HL-60/S4 treated with retinoic acid at 250 ng/mL for 4 days and 3 days (cell line): ENCODE measurements around the gene AIF1L.
"Not testable (repeated sequence)": the region's sequence is repeated elsewhere in the genome, so short reads cannot be mapped to it uniquely, and the experiment has no call there.

Experiments used
- in situ Hi-C: fragments of 300-500 bp; cut with MboI; formaldehyde crosslinking; loops from 2 replicates; pipeline ENCODE4 v1.7.0; 2022; ENCODE audit warnings: low sequenced_read_pairs

The AIF1L gene

GRCh38 chr9:131097948-131098278 is 1.6 kb downstream of the AIF1L start:
- in situ Hi-C loops, result no loop called here

- in situ Hi-C loops, result no loop called here
Measured at GRCh38 chr9:131098391-131099101, 2.2 kb downstream of the AIF1L start.

GRCh38 chr9:131099102-131099606 is 2.8 kb downstream of the AIF1L start:
- in situ Hi-C loops, result no loop called here

DNA sequence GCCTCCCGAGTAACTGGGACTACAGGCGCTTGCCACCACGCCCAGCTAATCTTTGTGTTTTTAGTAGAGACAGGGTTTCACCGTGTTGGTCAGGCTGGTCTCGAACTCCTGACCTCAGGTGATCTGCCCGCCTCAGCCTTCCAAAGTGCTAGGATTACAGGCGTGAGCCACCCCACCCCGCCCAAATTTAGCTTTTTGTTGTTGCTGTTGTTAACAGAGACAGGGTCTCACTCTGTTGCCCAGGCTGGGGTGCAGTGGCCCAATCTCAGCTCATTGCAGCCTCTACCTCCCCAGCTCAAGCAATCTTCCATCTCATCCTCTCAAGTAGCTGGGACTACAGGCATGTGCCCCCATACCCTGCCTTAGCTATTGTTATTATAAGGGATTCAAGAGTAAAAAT is 3.5 kb downstream of the AIF1L start:
- in situ Hi-C loops, result not testable (repeated sequence)

GRCh38 chr9:131100445-131100844 is 4.1 kb downstream of the AIF1L start:
- in situ Hi-C loops, result no loop called here

GRCh38 chr9:131101207-131101964 is 5.1 kb downstream of the AIF1L start:
- in situ Hi-C loops, result no loop called here

DNA sequence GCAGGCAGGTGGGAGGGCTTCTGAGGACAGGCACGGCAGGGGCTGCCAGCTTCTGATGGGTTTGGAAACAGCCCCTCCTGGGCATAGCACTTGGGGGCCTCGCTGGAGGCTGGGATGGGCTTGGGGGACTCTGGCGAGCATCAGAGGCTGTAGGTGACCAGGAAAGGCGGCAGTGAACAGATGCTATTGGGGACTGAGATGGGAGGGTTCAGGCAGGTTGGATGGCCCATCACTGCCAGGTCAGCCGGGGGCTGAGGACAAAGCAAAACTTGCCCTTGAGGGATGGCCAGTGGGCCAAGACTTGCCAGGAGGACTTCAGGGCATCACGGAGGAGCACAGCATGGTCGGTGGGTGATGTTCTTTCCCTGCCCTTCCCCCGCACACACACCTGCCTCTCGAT is 6.7 kb downstream of the AIF1L start:
- in situ Hi-C loops, result no loop called here

DNA sequence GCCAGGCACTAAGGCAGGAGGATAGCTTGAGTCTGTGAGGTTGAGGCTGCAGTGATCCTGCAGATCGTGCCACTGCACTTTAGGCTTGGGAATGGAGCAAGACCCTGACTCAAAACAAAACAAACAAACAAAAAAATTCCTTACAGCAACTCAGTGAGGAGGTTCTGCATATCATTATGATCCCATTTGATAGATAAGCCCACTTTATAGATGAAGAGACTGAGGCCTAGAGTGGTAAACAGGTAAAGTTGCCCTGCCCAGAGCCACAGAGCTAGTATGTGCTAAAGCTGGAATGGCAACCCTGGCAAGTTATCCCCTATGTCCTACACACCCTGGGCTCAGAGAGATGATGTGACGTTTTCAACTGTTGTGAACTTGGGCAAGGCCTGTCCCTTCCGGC is 7.2 kb downstream of the AIF1L start:
- in situ Hi-C loops, result no loop called here

DNA sequence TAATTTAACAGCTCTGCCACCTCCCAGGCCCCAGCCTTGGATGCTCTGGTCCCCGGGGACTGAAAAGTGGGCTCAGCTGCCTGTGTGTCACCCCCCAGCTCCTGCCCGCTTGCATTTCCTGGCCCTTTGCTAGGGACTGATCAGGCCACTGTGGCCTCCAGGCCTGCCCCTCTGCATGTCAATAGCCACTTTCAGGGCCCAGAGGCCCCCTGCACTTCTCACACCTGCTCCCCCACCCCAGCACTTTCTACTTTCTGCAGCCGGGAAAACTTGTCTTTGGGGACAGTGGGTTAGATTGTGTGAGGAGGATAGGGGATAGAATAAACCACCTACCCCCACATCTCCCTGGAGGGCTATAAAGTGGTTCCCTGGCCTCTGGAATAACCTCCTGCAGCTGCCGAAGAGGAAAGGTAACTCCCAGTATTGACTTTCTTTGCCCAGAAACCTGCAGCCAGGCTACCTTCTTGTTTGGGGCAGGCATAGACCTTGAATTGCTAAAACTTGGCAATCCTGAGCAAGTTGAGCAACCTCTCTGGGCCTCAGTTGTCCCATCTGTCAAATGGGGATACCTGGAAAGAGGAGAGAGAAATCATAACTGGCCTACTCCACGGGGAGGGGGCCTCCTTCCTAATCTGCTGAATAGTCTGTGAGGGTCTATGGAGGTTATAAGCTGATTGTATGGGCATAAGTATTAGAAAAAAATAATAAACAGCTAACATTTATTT is 7.8 kb downstream of the AIF1L start:
- in situ Hi-C loops, result no loop called here

GRCh38 chr9:131105952-131106351 is 9.6 kb downstream of the AIF1L start:
- in situ Hi-C loops, result no loop called here

- in situ Hi-C loops, result no loop called here
Measured at GRCh38 chr9:131107760-131108159, 11.4 kb downstream of the AIF1L start.

- in situ Hi-C loops, result no loop called here
Measured at GRCh38 chr9:131111186-131111853, 15.0 kb downstream of the AIF1L start.

GRCh38 chr9:131111854-131112311 is 15.6 kb downstream of the AIF1L start:
- in situ Hi-C loops, result no loop called here

- in situ Hi-C loops, result no loop called here
Measured at GRCh38 chr9:131112374-131113154, 16.2 kb downstream of the AIF1L start.

- in situ Hi-C loops, result no loop called here
Measured at GRCh38 chr9:131113655-131114054, 17.3 kb downstream of the AIF1L start.

GRCh38 chr9:131114084-131114535 is 17.8 kb downstream of the AIF1L start:
- in situ Hi-C loops, result no loop called here

- in situ Hi-C loops, result not testable (repeated sequence)
Measured at GRCh38 chr9:131115360-131115742, 19.0 kb downstream of the AIF1L start.

GRCh38 chr9:131116281-131117120 is 20.2 kb downstream of the AIF1L start:
- in situ Hi-C loops, result no loop called here

DNA sequence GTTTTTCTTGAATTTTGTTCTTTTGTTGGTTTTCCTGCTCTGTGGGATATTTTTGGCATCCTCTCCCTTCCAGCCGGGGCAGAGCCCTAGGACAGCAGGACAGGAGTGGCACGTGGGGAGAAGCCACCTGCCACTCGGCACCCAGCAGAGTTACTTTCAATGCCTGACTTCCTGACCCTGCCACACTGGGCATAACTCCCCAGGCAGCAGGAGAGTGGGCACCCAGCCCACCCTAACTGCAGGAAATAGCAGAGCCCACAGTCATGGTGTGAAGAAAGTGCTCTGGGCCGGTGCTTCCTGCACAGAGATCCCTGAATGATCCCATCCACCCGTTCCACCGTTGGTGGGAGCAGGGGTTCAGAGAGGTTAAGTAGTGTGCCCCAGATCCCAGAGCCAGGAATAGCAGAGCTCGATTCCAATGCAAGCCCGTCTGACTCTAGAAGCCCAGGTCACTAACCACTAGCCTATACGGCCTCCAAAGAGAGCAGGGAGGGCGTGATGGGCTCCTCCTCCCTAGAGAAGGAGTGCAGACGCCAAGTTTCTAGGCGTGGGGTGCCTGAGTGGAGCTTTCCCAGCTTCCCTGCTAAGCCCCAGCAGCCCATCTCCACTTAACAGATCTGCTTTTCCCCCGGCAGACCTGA is 20.9 kb downstream of the AIF1L start:
- in situ Hi-C loops, result no loop called here
